Osteocyte (in vitro differentiated cells): ENCODE data around the gene SLBP. TPM values are rescaled to one million over a fixed set of nuclear protein-coding genes. Genes with fewer than 3 reads are reported as not detected.

ENCODE experiments used
- DNase-seq: peaks from one replicate; pipeline ENCODE4 v3.0.0; 2021; ENCODE audit warnings: mixed read lengths; ENCODE audit not compliant: unreplicated experiment; ENCODE audit errors: extremely low spot score
- H3K27ac Mint-ChIP-seq: one replicate; pipeline ENCODE4 v1.8.0; 2021; ENCODE audit warnings: mild to moderate bottlenecking, mixed read lengths; ENCODE audit not compliant: unreplicated experiment
- H3K27me3 Mint-ChIP-seq: one replicate; pipeline ENCODE4 v1.8.0; 2021; ENCODE audit warnings: mixed read lengths; ENCODE audit not compliant: unreplicated experiment
- H3K36me3 Mint-ChIP-seq: one replicate; pipeline ENCODE4 v1.8.0; 2021; ENCODE audit warnings: mixed read lengths; ENCODE audit not compliant: unreplicated experiment
- H3K4me1 Mint-ChIP-seq: one replicate; pipeline ENCODE4 v1.8.0; 2021; ENCODE audit warnings: mixed read lengths; ENCODE audit not compliant: unreplicated experiment
- H3K4me3 Mint-ChIP-seq: one replicate; pipeline ENCODE4 v1.8.0; 2021; ENCODE audit warnings: mild to moderate bottlenecking, moderate library complexity, mixed read lengths; ENCODE audit not compliant: unreplicated experiment
- H3K9me3 Mint-ChIP-seq: one replicate; pipeline ENCODE4 v1.8.0; 2021; ENCODE audit warnings: mixed read lengths; ENCODE audit not compliant: unreplicated experiment
- CTCF ChIP-seq: fragments of 200-600 bp; sonication (generic); IDR thresholded peaks from 2 replicates; pipeline ENCODE4 v1.5.0; 2021; ENCODE audit warnings: antibody characterized with exemption, mild to moderate bottlenecking, moderate library complexity
- total RNA-seq: library from RNA; stranded (reverse); gene quantifications from 2 replicates; pipeline ENCODE4 v1.2.1, GENCODE V29; 2021

SLBP gene
- total RNA-seq, 1 donor from 2014 or later, result 49.1 TPM

- Mint-ChIP-seq H3K9me3 (no peaks in the 10 kb centered on the region), H3K4me3 (no peak overlapping the region), H3K27me3 (no peaks in the 10 kb centered on the region), H3K4me1 (peaks cover 2% of the 10 kb centered on the region), H3K27ac (no peak overlapping the region), H3K36me3 (peaks cover 2% of the 10 kb centered on the region)
- no peak for DNase-seq
- no peak for TF ChIP-seq CTCF
These were observed 55.1 kb downstream of the SLBP start for GRCh38 chr4:1656986-1657385.

- no peak overlapping the region for H3K4me3 Mint-ChIP-seq
- no peak for DNase-seq
- H3K36me3 Mint-ChIP-seq, result peaks cover 2% of the 10 kb centered on the region
- TF ChIP-seq CTCF, result no peak
- no peaks in the 10 kb centered on the region for H3K9me3 Mint-ChIP-seq
- H3K27ac Mint-ChIP-seq, result no peak overlapping the region
- H3K27me3 Mint-ChIP-seq, result no peaks in the 10 kb centered on the region
- H3K4me1 Mint-ChIP-seq, result peaks cover 2% of the 10 kb centered on the region
These were observed 56.0 kb downstream of the SLBP start for GRCh38 chr4:1656132-1656531.

- Mint-ChIP-seq H3K4me1 (peaks cover 2% of the 10 kb centered on the region), H3K36me3 (peaks cover 2% of the 10 kb centered on the region), H3K27me3 (no peaks in the 10 kb centered on the region), H3K4me3 (no peak overlapping the region), H3K9me3 (no peaks in the 10 kb centered on the region), H3K27ac (no peak overlapping the region)
- no peak for DNase-seq
- no peak for TF ChIP-seq CTCF
These were observed 56.4 kb downstream of the SLBP start for GRCh38 chr4:1655676-1656075.

- TF ChIP-seq CTCF, result no peak
- peaks cover 5% of the 10 kb centered on the region for H3K36me3 Mint-ChIP-seq
- DNase-seq, result no peak
- peaks cover 2% of the 10 kb centered on the region for H3K4me1 Mint-ChIP-seq
- no peak overlapping the region for H3K27ac Mint-ChIP-seq
- H3K4me3 Mint-ChIP-seq, result no peak overlapping the region
- H3K27me3 Mint-ChIP-seq, result no peaks in the 10 kb centered on the region
- no peaks in the 10 kb centered on the region for H3K9me3 Mint-ChIP-seq
These were observed 57.0 kb downstream of the SLBP start for GRCh38 chr4:1655081-1655480.

- Mint-ChIP-seq H3K27ac (no peak overlapping the region), H3K4me3 (no peak overlapping the region), H3K4me1 (peaks cover 2% of the 10 kb centered on the region), H3K9me3 (no peaks in the 10 kb centered on the region), H3K27me3 (no peaks in the 10 kb centered on the region), H3K36me3 (peaks cover 5% of the 10 kb centered on the region)
- TF ChIP-seq CTCF, result no peak
- DNase-seq, result no peak
These were observed 57.7 kb downstream of the SLBP start for GRCh38 chr4:1654216-1654955.
